Measurements from ENCODE around the gene APOBR.

DNA sequence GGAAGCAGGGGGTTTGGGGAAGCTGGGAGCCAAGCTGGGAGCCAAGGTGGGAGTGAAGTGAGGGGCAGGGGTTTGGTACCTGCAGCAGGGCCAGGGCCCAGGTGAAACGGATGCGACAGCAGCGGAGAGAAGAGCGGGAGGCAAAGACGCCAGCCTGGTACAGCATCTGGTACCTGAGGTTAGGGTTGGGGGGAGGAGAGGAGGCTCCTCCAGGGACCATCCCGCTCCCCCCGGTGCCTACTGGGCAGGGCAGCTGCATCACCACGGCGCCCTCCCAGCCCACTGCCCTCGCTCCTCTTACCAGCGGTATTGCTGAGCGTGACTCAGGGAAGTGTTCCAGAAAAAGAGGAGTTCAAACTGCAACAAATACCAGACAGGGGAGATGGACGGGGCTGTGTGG lies 12.4 kb upstream of the APOBR start:
- TF ChIP-seq CTCF (IDR thresholded peaks at IDR 0.05) = no peak
- no peak for TF ChIP-seq EP300 (IDR thresholded peaks at IDR 0.05)
- TF ChIP-seq POLR2AphosphoS5 (IDR thresholded peaks at IDR 0.05) = no peak
